Vagina (tissue), 2 donors: ENCODE results near the gene RBM19.

Experiments used
- POLR2A ChIP-seq, 2 donors: fragments of 450-650 bp; IDR thresholded peaks; one replicate each; pipeline ENCODE4 v1.6.1; 2017; ENCODE audit warnings: antibody characterized with exemption in 2 of 2, mild to moderate bottlenecking in 2 of 2, moderate library complexity in 2 of 2
- POLR2AphosphoS5 ChIP-seq, 2 donors: sonication (generic); formaldehyde crosslinking; IDR thresholded peaks; one replicate each; pipeline ENCODE4 v1.9.0; 2017; ENCODE audit warnings: antibody characterized with exemption in 2 of 2, mild to moderate bottlenecking in 2 of 2, low read depth in 1 of 2; ENCODE audit not compliant: insufficient read depth in 1 of 2
- TF ChIP-seq, protein P1 (sequence below), 3 experiments: fragments of 450-650 bp in 2 of 3; fragments of 200-600 bp in 1 of 3; sonication (generic) in 1 of 3; IDR thresholded peaks; one replicate each; pipeline ENCODE4 v1.5.1; 2017 to 2019; ENCODE audit warnings: antibody characterized with exemption in 3 of 3, mild to moderate bottlenecking in 2 of 3, moderate library complexity in 2 of 3

DNA sequence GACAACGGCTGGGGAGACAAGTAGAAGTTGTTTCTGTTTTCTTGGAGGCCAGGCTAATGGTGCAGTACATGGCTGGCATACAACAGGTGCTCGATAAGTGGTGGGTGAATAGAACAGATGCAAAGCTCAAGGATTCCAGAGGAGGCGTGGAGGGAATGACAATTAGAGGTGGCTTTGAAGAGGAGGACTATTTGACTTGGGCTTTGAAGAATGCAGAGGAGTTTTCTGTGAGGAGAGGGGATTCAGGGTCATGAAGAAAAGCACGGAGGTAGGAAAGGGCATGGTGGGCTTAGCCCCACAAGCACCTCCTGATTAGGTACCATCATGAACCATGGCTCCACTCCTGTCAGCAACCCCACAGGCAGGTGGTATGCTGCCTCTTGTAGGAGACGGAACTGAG lies 142.3 kb downstream of the RBM19 start:
- TF ChIP-seq, protein P1, sequence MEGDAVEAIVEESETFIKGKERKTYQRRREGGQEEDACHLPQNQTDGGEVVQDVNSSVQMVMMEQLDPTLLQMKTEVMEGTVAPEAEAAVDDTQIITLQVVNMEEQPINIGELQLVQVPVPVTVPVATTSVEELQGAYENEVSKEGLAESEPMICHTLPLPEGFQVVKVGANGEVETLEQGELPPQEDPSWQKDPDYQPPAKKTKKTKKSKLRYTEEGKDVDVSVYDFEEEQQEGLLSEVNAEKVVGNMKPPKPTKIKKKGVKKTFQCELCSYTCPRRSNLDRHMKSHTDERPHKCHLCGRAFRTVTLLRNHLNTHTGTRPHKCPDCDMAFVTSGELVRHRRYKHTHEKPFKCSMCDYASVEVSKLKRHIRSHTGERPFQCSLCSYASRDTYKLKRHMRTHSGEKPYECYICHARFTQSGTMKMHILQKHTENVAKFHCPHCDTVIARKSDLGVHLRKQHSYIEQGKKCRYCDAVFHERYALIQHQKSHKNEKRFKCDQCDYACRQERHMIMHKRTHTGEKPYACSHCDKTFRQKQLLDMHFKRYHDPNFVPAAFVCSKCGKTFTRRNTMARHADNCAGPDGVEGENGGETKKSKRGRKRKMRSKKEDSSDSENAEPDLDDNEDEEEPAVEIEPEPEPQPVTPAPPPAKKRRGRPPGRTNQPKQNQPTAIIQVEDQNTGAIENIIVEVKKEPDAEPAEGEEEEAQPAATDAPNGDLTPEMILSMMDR (IDR thresholded peaks at IDR 0.05) = no peak
- no peak for TF ChIP-seq POLR2A (IDR thresholded peaks at IDR 0.05)
- TF ChIP-seq POLR2AphosphoS5 (IDR thresholded peaks at IDR 0.05; ENCODE audit: insufficient read depth in 1 of 2, low read depth in 1 of 2) = no peak
